Chondrocyte (in vitro differentiated cells): ENCODE results near the gene SLC35F1. TPM values are rescaled to one million over a fixed set of nuclear protein-coding genes. Genes with fewer than 3 reads are reported as not detected.

Experiments
- DNase-seq: peaks from one replicate; pipeline ENCODE4 v3.0.0; 2021; ENCODE audit warnings: mixed read lengths, low spot score
- H3K27ac Mint-ChIP-seq: one replicate; pipeline ENCODE4 v1.8.0; 2021; ENCODE audit warnings: mild to moderate bottlenecking, moderate library complexity, mixed read lengths; ENCODE audit not compliant: unreplicated experiment
- H3K27me3 Mint-ChIP-seq: 2 replicates; pipeline ENCODE4 v1.8.0; 2021; ENCODE audit warnings: low read depth, mixed read lengths
- H3K36me3 Mint-ChIP-seq: 2 replicates; pipeline ENCODE4 v1.8.0; 2021; ENCODE audit warnings: low read depth, mixed read lengths
- H3K4me1 Mint-ChIP-seq: 2 replicates; pipeline ENCODE4 v1.8.0; 2021; ENCODE audit warnings: low read depth, mild to moderate bottlenecking, mixed read lengths
- H3K4me3 Mint-ChIP-seq: one replicate; pipeline ENCODE4 v1.8.0; 2021; ENCODE audit warnings: mild to moderate bottlenecking, moderate library complexity, mixed read lengths; ENCODE audit not compliant: unreplicated experiment
- H3K9me3 Mint-ChIP-seq: 2 replicates; pipeline ENCODE4 v1.8.0; 2021; ENCODE audit warnings: low read depth, mixed read lengths
- CTCF ChIP-seq: fragments of 200-600 bp; sonication (generic); IDR thresholded peaks from 2 replicates; pipeline ENCODE4 v1.5.0; 2021; ENCODE audit warnings: antibody characterized with exemption, mild to moderate bottlenecking, moderate library complexity
- total RNA-seq: library from RNA; stranded (reverse); gene quantifications from 3 replicates; pipeline ENCODE4 v1.2.1, GENCODE V29; 2021

Gene SLC35F1
- total RNA-seq, 1 donor from 2014 or later: not detected

DNA sequence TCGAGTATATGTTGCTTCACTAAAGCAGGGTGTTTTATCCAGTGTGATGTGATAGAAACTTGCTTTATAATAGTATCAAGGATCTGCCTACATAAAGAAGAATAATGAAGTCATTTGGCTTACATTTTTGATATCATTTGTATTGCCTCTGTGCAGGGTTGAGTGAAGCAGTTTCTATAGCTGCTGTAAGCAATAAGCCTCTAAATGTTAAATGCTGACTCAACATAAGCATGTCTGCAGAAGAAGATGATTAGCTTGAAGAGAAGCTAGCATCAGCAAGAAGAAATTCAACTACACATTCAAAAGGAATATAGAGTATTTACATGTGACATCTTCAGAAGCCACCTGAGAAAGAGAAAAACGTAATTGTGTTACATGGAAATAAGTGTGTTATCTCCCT lies 17.6 kb downstream of the SLC35F1 start:
- no peaks in the 10 kb centered on the region for H3K4me1 Mint-ChIP-seq
- H3K4me3 Mint-ChIP-seq: no peak overlapping the region
- peaks cover 4% of the 10 kb centered on the region for H3K27me3 Mint-ChIP-seq
- H3K36me3 Mint-ChIP-seq: peaks cover 2% of the 10 kb centered on the region
- peaks cover 22% of the 10 kb centered on the region for H3K9me3 Mint-ChIP-seq
- TF ChIP-seq CTCF: no peak
- DNase-seq: no peak
- H3K27ac Mint-ChIP-seq: no peak overlapping the region

DNA sequence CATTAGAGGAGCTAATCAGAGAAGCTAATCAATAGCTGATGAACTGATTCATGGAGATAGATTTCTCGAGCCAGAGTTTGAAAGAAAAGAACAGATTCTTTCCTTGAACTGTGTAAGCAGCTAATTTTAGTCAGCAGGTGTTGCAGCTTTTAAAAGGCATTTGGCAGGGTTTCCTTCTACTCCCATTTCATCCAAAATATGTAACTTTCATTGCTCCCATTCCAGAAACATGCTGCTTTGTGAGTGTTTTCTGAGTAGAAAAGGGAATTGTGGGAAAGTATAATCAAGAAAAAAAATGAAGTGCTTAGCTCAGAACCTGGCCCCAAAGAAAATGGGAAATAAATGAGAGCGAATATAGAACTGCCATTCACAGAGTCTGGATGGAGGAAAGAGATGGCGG lies 20.8 kb downstream of the SLC35F1 start:
- no peak overlapping the region for H3K4me3 Mint-ChIP-seq
- no peak overlapping the region for H3K27ac Mint-ChIP-seq
- H3K27me3 Mint-ChIP-seq: peaks cover 2% of the 10 kb centered on the region
- no peak for DNase-seq
- no peaks in the 10 kb centered on the region for H3K4me1 Mint-ChIP-seq
- H3K9me3 Mint-ChIP-seq: peaks cover 22% of the 10 kb centered on the region
- no peak for TF ChIP-seq CTCF
- peaks cover 2% of the 10 kb centered on the region for H3K36me3 Mint-ChIP-seq

DNA sequence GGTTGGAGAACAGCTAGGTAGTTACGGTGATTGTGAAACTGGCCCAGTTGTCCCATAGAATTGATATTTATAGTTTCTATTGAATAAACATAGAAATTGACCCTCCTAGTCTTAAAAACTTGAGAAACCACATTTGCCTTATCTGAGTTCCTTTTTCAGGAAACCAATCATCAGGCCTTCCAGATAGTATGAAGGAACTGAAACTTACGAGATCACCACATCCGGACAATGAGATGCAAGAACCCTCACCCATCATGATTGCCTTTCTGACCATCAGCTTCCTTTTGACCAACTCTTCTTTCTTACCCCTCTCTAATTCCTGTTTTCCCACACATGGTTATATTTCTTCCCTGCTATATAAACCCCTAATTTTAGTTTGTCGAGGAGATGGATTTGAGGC lies 21.8 kb downstream of the SLC35F1 start:
- no peak overlapping the region for H3K4me3 Mint-ChIP-seq
- H3K27ac Mint-ChIP-seq: no peak overlapping the region
- H3K36me3 Mint-ChIP-seq: peaks cover 2% of the 10 kb centered on the region
- peaks cover 4% of the 10 kb centered on the region for H3K27me3 Mint-ChIP-seq
- DNase-seq: no peak
- peaks cover 22% of the 10 kb centered on the region for H3K9me3 Mint-ChIP-seq
- no peak for TF ChIP-seq CTCF
- no peaks in the 10 kb centered on the region for H3K4me1 Mint-ChIP-seq

- Mint-ChIP-seq H3K4me1 (no peaks in the 10 kb centered on the region), H3K27me3 (peaks cover 5% of the 10 kb centered on the region)
Measured at GRCh38 chr6:117929501-117929900, 22.4 kb downstream of the SLC35F1 start.

DNA sequence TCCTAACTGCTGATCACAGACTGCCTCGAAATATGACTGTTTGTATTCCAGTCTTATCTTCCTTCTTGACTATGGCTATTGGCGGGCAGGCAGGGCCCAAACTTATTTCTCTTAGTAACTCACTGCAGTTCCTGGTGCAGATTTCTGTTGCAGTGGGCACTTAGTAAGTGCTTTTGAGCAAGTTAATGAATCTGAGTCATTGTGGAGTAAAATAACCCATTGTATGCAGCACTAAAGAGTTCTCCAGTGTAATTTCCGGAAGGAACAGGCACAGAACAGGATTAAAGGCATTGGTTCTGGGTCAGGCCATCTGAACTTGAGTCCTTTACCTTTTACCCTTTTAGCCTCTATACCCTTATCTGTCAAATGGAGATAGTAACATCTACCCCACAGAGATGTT lies 23.6 kb downstream of the SLC35F1 start:
- Mint-ChIP-seq H3K27me3 (peaks cover 5% of the 10 kb centered on the region), H3K9me3 (peaks cover 22% of the 10 kb centered on the region), H3K4me3 (no peak overlapping the region), H3K27ac (no peak overlapping the region), H3K36me3 (peaks cover 2% of the 10 kb centered on the region), H3K4me1 (no peaks in the 10 kb centered on the region)
- TF ChIP-seq CTCF: no peak
- DNase-seq: no peak

More at GRCh38 chr6:117929501-117929900, 22.4 kb downstream of the SLC35F1 start:
- DNase-seq: no peak
- Mint-ChIP-seq H3K36me3 (peaks cover 2% of the 10 kb centered on the region), H3K27ac (no peak overlapping the region), H3K9me3 (peaks cover 22% of the 10 kb centered on the region), H3K4me3 (no peak overlapping the region)
- TF ChIP-seq CTCF: no peak
